Breast epithelium (tissue), 3 donors: ENCODE results near the gene KCNMB2.

Experiments
- POLR2A ChIP-seq: fragments of 450-650 bp; IDR thresholded peaks from one replicate; pipeline ENCODE4 v1.6.1; 2016; ENCODE audit warnings: antibody characterized with exemption, mild to moderate bottlenecking, moderate library complexity
- POLR2AphosphoS5 ChIP-seq, 3 donors: sonication (generic); formaldehyde crosslinking; IDR thresholded peaks; one replicate each; pipeline ENCODE4 v1.6.1; 2017; ENCODE audit warnings: antibody characterized with exemption in 3 of 3
- TF ChIP-seq, protein P1 (sequence below), 3 donors: fragments of 450-650 bp; IDR thresholded peaks; one replicate each; pipeline ENCODE4 v1.5.1; 2016 to 2017; ENCODE audit warnings: antibody characterized with exemption in 3 of 3, mild to moderate bottlenecking in 3 of 3, moderate library complexity in 3 of 3

- TF ChIP-seq, protein P1, sequence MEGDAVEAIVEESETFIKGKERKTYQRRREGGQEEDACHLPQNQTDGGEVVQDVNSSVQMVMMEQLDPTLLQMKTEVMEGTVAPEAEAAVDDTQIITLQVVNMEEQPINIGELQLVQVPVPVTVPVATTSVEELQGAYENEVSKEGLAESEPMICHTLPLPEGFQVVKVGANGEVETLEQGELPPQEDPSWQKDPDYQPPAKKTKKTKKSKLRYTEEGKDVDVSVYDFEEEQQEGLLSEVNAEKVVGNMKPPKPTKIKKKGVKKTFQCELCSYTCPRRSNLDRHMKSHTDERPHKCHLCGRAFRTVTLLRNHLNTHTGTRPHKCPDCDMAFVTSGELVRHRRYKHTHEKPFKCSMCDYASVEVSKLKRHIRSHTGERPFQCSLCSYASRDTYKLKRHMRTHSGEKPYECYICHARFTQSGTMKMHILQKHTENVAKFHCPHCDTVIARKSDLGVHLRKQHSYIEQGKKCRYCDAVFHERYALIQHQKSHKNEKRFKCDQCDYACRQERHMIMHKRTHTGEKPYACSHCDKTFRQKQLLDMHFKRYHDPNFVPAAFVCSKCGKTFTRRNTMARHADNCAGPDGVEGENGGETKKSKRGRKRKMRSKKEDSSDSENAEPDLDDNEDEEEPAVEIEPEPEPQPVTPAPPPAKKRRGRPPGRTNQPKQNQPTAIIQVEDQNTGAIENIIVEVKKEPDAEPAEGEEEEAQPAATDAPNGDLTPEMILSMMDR (IDR thresholded peaks at IDR 0.05), result no peak
- TF ChIP-seq POLR2A (no peak), POLR2AphosphoS5 (IDR thresholded peaks at IDR 0.05) (no peak)
Observed at GRCh38 chr3:178868681-178869080, 332.4 kb downstream of the KCNMB2 start.
